Measurements from ENCODE around the gene SBF1.
"Not testable (repeated sequence)": the region's sequence is repeated elsewhere in the genome, so short reads cannot be mapped to it uniquely, and the experiment has no call there.

SBF1 gene, protein sequence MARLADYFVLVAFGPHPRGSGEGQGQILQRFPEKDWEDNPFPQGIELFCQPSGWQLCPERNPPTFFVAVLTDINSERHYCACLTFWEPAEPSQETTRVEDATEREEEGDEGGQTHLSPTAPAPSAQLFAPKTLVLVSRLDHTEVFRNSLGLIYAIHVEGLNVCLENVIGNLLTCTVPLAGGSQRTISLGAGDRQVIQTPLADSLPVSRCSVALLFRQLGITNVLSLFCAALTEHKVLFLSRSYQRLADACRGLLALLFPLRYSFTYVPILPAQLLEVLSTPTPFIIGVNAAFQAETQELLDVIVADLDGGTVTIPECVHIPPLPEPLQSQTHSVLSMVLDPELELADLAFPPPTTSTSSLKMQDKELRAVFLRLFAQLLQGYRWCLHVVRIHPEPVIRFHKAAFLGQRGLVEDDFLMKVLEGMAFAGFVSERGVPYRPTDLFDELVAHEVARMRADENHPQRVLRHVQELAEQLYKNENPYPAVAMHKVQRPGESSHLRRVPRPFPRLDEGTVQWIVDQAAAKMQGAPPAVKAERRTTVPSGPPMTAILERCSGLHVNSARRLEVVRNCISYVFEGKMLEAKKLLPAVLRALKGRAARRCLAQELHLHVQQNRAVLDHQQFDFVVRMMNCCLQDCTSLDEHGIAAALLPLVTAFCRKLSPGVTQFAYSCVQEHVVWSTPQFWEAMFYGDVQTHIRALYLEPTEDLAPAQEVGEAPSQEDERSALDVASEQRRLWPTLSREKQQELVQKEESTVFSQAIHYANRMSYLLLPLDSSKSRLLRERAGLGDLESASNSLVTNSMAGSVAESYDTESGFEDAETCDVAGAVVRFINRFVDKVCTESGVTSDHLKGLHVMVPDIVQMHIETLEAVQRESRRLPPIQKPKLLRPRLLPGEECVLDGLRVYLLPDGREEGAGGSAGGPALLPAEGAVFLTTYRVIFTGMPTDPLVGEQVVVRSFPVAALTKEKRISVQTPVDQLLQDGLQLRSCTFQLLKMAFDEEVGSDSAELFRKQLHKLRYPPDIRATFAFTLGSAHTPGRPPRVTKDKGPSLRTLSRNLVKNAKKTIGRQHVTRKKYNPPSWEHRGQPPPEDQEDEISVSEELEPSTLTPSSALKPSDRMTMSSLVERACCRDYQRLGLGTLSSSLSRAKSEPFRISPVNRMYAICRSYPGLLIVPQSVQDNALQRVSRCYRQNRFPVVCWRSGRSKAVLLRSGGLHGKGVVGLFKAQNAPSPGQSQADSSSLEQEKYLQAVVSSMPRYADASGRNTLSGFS (N-terminal part only)

DNA sequence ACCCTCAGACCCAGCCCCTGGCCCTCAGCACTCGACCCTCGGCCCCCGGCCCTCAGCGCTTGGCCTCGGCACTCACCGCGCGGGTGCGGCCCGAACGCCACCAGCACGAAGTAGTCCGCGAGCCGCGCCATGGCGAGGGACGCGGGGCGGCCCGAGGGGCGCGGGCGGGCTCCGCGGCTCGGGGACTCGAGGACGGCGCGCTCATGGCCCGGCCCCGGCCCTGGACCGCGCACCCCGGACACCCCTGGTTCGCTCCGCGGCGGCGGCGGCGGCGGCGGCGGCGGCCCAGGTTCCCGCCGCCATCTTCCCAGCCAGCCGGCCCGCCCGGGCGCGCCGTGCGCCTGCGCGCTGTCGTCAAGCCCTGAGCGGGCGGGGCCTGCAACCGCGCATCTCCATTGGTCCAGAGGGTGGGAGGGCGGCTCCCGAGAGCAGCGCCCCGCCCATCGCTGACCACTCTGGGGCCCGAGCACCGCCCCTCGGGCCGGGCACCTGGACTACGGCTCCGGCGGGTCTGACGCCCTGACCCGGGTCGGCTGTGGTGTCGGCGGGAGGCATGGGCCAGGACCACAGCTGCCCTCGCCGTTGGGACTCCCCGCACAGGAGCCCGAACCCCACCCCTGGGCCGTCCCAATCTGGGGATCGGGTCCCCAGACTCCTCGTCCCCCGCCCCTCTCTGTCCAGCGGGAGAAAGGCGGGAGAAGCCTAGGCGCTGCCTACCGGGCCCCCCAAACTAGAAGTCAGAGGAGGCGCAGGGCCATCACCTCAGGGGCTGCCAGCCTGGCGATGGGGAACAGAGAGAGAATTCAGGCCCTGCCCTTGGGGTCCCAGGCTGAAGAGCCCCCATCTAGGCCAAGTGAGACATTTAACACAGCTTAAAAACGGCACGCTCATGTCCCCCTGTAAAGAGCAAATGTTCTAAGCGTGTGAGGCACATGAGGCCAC, at the start of gene SBF1:
SBF1 (minus strand) TSS at position 326 of the 942 bp plus-strand sequence; CDS start at position 131, 195 bp downstream.
- DNase-seq (ENCODE audit: low spot score), result peak; percentile 98

DNA sequence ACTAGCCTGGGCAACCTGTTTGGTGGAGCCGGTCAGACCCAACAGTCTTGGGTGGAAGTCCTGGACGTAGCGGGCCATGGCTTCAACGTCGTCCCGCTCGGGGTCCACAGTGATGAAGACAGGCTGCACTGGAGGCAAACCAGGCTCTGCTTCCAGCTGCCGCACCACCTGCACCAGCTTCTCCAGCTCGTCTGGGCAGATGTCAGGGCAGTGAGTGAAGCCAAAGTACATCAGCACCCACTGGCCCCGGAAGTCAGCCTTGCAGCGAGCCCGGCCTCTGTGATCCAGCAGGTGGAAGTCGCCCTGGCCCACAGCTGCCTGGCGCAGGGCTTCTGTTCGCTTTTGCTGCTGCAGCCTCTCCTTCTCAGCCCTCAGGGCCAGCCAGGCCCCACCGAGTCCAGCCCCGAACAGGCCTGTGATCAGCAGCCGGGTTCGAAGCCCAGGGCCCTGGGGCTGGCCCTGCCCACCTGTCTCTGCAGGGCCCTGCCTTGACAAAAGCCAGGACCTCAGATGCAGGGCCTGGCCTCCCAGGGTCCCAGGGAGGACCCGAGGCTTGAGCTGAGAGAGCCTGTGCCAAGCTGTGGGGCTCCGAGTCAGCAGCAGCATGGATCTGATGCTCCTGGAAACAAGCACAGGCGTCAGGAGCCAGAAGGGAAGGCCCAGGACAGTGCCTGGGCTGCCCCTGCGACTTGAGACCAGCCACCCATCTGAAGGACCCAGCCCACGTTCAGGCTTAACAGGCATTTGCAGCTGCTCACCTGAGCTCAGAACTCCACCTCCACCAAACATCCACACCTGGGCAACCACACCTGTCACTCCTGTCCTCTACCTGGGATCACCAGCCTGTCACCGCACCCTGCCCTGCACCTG, 49.2 kb upstream of the SBF1 start:
- DNase-seq (ENCODE audit: low spot score), result no peak

DNA sequence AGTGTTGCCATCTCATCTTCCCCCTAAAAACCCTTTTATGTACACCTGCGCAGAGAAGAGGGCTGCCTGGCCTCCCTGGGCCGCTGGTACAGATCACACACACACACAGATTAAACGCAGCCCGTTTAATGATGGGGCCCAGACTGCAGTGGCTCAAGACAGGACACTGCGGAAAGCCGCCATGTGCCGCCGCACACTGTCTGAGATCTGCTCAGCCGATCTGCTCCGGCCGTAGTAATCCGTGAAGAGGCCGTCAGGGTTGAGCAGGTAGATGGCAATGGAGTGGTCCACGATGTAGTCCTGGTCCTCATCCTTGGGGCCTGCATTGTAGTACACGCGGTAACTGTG, 48.6 kb upstream of the SBF1 start:
- DNase-seq (ENCODE audit: low spot score), result no peak

DNA sequence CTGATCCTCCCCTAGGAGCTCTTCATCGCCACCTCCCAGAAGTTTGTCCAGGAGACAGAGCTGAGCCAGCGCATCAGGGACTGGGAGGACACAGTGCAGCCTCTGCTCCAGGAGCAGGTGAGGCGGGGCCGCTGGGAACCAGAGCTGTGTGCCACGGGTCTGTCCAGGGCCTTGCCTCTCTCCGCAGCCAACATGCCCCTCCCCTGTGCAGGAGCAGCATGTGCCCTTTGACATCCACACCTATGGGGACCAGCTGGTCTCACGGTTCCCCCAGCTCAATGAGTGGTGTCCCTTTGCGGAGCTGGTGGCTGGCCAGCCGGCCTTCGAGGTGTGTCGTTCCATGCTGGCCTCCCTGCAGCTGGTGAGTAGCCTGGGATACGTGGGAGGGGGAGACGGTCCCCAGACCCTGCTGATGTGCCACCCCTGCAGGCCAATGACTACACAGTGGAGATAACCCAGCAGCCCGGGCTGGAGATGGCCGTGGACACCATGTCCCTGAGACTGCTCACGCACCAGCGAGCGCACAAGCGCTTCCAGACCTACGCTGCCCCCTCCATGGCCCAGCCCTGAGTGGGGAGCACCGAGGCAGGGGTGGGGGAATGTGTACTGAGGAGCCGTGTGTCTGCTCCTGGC, 48.1 kb upstream of the SBF1 start:
- DNase-seq (ENCODE audit: low spot score), result no peak

DNA sequence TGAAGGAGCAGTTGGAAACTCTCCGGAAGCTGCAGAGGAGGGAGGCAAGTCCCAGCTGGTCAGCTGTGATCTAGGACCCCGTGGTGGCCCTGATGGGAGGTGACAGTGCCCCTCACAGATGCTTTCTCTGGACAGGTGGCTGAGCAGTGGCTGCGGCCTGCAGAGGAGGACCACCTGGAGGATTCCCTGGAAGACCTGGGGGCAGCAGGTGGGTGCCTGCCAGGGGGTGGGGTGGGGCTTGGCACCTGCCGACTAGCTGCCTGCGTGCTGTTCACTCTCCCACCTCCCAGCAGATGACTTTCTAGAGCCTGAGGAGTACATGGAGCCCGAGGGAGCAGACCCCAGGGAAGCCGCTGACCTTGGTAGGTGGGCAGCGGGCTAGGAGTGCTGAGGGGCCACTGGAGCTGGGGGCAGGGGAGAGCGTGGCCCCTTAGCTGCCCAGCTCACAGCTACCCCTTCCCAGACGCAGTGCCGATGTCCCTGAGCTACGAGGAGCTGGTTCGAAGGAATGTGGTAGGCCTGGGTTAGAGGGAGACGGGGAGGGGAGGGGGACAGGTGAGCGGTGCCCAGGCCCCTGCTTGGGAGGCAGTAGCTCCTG, 47.5 kb upstream of the SBF1 start:
- DNase-seq (ENCODE audit: low spot score), result no peak

DNA sequence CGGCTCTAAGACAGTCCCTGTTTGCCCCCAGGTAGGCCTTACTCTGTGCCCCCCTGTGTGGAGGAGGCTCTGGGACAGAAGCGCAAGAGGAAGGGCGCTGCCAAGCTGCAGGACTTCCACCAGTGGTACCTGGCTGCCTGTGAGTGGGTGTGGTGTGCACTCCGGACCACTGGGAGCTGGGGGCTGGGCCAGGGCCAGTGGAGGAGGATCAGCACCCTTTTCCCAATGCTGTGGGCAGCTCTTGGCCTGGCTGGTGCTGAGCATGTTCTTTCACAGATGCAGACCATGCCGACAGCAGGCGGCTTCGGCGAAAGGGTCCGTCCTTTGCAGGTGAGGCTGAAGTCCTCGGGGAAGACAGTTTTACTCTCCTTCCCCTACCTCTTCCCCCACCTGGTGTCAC, 46.9 kb upstream of the SBF1 start:
- no peak for DNase-seq (ENCODE audit: low spot score)

DNA sequence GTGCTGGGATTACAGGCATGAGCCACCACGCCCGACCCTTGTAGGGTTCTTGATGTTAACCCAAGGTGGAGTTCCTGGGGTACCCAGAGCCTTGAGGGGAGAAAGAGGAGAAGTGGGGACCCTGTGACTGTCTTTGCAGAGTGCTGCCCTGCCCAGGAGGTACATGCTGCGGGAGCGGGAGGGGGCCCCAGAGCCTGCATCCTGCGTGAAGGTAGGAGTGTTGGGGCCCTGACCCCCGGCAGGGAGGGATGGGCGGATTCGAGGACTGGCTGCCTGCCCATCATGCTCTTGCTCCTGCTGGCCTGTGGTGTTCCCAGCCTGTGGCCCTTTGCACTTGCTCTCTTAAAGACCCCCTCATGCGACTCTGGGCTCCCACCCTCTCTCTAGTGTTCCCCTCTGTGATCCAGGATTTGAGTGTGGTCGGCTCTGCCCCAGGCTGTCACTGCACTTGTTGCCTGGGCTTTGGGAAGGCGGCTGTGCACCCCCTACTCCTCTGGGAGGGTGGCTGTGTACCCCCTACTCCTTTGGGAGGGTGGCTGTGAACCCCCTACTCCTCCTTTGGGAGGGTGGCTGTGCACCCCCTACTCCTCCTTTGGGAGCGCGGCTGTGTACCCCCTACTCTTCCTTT, 46.1 kb upstream of the SBF1 start:
- no peak for DNase-seq (ENCODE audit: low spot score)

DNA sequence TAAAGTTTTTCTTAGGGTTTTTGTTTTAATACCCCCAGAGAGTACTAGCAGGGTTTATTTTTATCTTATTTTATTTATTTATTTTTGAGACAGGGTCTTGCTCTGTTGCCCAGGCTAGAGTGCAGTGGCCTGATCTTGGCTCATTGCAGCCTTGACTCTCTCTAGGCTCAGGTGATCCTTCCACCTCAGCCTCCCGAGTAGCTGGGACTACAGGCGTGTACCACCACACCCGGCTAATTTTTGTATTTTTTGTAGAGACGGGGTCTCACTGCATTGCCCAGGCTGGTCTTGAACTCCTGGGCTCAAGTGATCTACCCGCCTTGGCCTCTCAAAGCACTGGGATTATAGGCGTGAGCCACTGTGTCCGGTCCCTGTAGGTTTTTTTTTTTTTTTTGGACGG, 45.3 kb upstream of the SBF1 start:
- DNase-seq (ENCODE audit: low spot score), result not testable (repeated sequence)

DNA sequence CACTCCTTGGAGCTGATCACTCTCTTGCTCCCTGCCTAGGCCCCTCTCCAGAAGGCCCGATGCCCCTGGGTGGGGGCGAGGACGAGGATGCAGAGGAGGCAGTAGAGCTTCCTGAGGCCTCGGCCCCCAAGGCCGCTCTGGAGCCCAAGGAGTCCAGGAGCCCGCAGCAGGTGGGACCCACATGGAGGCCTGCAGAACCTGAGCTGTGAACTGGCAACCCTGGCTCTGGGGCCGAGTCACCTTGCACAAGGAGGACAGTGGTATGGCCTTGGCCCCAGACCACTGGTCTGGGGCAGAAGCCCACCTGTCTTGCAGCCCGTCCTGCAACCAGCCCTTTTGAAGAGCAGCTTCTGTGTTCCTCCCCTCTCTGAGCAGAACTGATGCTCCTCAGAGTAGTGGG, 44.3 kb upstream of the SBF1 start:
- DNase-seq (ENCODE audit: low spot score), result no peak

DNA sequence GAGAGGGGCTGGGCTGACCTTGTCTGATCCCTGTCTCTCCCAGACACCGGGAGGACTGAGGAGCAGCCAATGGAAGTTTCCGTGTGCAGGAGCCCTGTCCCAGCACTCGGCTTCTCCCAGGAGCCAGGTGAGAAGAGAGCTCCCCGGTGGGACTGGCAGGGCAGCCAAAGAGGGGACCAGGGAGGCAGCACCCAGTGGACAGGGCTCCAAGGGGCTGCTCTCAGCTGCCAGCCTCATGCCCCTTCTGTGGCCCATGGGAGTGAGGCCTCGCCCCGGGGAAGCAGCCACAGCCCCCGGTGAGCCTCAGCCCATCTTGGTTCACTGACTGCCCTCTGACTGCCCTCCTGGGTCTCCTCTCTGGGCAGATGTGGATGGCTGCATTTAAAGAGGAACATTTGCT, 43.8 kb upstream of the SBF1 start:
- no peak for DNase-seq (ENCODE audit: low spot score)

DNA sequence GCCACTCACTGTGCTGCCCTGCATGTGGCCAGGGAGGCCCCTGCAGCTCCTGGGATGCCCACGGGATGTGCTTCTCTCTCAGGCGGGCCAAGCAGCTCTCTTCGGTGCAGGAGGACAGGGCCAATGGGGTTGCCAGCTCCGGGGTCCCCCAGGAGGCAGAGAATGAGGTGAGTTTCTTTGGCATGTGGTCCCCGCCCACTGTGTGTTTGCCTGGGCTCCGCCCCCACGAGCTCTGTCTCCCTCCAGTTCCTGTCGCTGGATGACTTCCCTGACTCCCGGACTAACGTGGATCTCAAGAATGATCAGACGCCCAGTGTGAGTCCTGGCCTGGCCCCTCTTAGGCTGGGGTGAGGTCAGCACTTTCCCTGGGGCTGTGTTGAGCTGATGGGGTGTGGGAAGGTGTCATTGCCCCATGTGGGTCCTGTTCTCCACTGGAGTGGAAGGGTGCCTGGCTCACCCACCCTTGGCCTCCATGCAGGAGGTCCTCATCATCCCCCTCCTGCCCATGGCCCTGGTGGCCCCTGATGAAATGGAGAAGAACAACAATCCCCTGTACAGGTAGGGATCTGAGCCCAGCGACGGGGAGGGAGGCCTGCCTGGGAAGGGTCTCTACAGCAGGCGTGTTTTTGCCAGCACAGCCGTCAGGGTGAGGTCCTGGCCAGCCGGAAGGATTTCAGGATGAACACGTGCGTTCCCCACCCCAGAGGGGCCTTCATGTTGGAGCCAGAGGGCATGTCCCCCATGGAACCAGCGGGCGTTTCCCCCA, 42.8 kb upstream of the SBF1 start:
- no peak for DNase-seq (ENCODE audit: low spot score)

DNA sequence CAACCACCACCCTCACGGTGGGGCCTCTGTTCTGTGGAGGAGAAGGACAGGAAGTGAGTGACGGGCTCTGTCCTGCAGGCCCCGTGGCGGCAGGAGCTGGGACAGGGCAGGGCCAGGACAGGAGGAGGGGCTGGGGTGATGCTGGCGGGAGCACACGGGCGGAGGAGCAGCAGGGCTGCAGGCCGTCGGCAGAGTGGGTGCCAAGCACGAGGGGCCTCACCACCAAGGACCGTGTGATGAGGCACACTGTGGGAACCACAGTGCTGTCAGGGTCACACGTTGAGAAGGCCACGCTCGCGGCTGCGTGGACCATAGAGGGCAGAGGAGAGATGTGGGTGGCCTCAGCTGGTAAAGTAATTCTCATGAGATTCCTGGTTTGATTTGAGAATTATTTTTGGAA, 42.1 kb upstream of the SBF1 start:
- no peak for DNase-seq (ENCODE audit: low spot score)

DNA sequence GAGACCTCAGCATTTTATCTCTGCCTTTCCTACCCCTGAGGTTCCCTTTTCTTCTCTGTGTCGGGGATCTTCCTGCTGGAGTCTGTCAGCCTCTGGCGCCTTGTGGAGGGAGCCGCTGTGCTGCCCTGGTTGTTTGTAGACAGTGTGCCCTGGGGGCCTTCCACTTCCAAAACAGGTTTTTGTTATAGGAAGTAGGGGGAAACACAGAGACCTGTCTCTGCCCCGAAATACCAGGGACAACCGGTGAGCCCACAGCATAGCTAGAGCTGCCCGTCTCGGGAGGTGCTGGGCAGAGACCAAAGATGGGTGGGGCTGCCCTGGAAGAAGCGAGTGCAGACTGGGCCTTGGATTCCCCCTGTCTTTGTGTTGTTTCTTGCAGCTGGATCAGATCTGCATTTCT, 41.2 kb upstream of the SBF1 start:
- no peak for DNase-seq (ENCODE audit: low spot score)

DNA sequence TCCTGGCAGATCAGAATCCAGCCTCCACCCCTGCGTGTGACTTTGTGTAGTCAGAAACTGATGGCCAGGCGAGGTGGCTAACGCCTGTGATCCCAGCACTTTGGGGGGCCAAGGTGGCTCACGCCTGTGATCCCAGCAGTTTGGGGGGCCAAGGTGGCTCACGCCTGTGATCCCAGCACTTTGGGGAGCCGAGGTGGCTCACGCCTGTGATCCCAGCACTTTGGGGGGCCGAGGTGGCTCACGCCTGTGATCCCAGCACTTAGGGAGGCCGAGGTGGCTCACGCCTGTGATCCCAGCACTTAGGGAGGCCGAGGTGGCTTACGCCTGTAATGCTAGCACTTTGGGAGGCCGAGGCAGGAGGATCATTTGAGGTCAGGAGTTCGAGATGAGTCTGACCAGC, 38.3 kb upstream of the SBF1 start:
- no peak for DNase-seq (ENCODE audit: low spot score)

DNA sequence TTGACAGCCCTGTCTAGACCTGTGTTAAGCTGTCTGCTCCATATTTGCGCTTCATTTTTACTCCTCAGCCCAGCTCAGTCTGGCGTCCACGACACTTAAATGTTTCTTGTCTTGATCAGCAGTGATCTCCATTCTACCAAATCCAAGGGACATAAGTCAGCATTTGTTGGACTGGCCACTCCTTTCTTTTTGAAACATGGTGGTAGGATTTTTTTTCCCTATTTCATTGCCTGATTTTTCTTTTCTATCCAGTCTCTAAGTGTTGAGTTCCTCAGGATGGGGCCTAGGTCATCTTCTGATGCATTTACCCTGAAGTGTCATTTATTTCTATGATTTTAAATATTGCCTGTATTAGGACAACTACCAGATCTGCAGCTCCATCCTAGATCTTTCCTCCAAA, 34.1 kb upstream of the SBF1 start:
- DNase-seq (ENCODE audit: low spot score), result no peak

DNA sequence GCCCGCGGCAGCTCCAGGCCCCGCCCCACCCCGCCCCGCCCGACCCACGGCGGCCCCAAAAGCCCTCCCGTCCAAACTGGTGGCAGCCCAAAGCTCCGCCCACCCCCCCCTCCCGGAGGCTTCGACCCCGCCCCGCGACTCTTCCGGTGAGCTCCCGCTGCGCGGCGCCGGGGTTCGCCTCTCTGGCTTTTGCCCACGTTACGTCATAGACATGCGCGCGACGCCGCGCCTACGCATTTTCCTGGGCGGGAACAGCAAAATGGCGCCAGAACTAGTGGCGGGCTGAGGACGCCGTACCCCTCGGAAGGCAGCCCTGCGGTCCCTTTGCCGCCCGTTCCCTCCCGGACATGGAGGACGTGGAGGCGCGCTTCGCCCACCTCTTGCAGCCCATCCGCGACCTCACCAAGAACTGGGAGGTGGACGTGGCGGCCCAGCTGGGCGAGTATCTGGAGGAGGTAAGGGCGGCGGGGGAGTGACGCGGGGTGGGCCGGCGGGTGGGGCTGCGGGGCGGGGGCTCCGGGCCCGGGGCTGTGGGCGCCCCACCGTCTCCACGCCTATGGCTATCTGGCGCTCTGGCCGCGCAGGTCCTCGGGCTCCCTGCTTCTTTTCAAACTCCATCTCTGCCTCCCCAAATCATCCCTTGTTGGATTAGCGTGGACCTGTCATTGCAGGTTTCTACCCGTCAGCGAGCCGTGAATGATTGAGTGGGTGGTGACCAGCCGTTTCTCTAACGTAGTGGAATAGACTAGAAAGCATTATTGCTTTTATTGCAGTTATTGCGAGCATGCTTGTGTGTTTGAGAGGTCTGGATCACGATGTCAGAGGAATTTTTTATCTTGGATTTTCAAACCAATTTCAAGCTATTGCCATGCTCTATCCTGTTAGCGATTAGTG, 33.4 kb upstream of the SBF1 start, which contains the start of gene NCAPH2:
NCAPH2 (plus strand) TSS at position 234 of the 894 bp plus-strand sequence; CDS start at position 348, 114 bp downstream.
- DNase-seq (ENCODE audit: low spot score), result peak; percentile 100

DNA sequence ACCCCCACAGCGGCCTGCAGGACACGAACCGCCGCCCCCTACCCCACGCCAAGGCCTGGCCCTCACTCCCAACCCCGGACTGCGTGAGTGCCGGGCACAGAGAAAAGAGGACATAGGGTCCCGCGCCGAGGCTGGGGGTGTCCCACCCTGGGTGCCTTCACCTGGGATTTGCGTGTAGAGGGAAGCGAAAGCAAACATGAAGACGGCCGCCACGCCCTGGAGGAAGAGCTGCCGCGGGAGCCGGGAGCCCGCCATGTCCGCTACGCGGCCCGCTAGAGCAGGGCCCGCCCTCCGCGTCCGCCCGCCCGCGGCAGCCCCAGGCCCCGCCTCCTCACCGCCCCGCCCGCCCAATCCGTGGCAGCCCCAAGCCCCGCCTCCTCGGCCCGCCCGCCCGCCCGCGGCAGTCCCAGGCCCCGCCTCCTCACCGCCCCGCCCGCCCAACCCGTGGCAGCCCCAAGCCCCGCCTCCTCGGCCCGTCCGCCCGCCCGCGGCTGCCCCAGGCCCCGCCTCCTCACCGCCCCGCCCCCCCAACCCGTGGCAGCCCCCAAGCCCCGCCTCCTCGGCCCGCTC, 32.7 kb upstream of the SBF1 start, which contains the start of gene LMF2:
LMF2 (minus strand) TSS at position 282 of the 570 bp plus-strand sequence; CDS start at position 255, 27 bp downstream.
- DNase-seq (ENCODE audit: low spot score), result peak; percentile 94
